Measurements from ENCODE around the gene ABCA8. TPM values are rescaled to one million over a fixed set of nuclear protein-coding genes. Genes with fewer than 3 reads are reported as not detected.
"Not testable (repeated sequence)": the region's sequence is repeated elsewhere in the genome, so short reads cannot be mapped to it uniquely, and the experiment has no call there.

Gene ABCA8
- total and polyA plus RNA-seq, 8 donors = 0.88 to 9.8 (median 2.9) TPM

- no peaks in the 10 kb centered on the region for H3K27me3 ChIP-seq
- DNase-seq (no peak), ATAC-seq (no peak), FAIRE-seq (no peak)
- H3K27ac ChIP-seq = no peak overlapping the region
- 84 to 86% methylated on average over 4 of the region's 4 CpGs for WGBS, 2 donors
- H3K4me3 ChIP-seq = no peak overlapping the region
- H3K36me3 ChIP-seq = no peaks in the 10 kb centered on the region
- no peaks in the 10 kb centered on the region for H3K4me1 ChIP-seq
- no peaks in the 10 kb centered on the region for H3K9me3 ChIP-seq
- TF ChIP-seq CTCF (IDR thresholded peaks at IDR 0.05) = no peak
- intact Hi-C loops (cut with DNase I) = no loop called here
These were observed 4.5 kb downstream of the ABCA8 start for GRCh38 chr17:68950725-68951124.

GRCh38 chr17:68947868-68948267, 7.3 kb downstream of the ABCA8 start:
- ATAC-seq; FAIRE-seq; H3K36me3 ChIP-seq; H3K27me3 ChIP-seq; H3K27ac ChIP-seq; H3K4me1 ChIP-seq; DNase-seq; intact Hi-C loops (cut with DNase I); H3K4me3 ChIP-seq; H3K9me3 ChIP-seq: not testable (repeated sequence)
- WGBS, 2 donors = 90 to 100% methylated on average over 1 of the region's 1 CpG

GRCh38 chr17:68944435-68945035, 10.7 kb downstream of the ABCA8 start:
- FAIRE-seq = no peak
- ATAC-seq = no peak
- intact Hi-C loops (cut with DNase I) = no loop called here

GRCh38 chr17:68943812-68944182, 11.4 kb downstream of the ABCA8 start:
- H3K36me3 ChIP-seq; H3K9me3 ChIP-seq; DNase-seq; FAIRE-seq; H3K27me3 ChIP-seq; intact Hi-C loops (cut with DNase I); H3K4me3 ChIP-seq; H3K4me1 ChIP-seq; ATAC-seq; H3K27ac ChIP-seq: not testable (repeated sequence)
- WGBS, 2 donors = 86 to 96% methylated on average over 2 of the region's 2 CpGs

More at GRCh38 chr17:68944435-68945035, 10.7 kb downstream of the ABCA8 start:
- Histone ChIP-seq H3K36me3 (no peaks in the 10 kb centered on the region), H3K27me3 (no peaks in the 10 kb centered on the region), H3K4me3 (no peak overlapping the region), H3K4me1 (no peaks in the 10 kb centered on the region), H3K27ac (no peak overlapping the region), H3K9me3 (no peaks in the 10 kb centered on the region)
- TF ChIP-seq CTCF (IDR thresholded peaks at IDR 0.05) = no peak
- no peak for DNase-seq
- 79 to 89% methylated on average over 6 of the region's 6 CpGs for WGBS, 2 donors

GRCh38 chr17:68943123-68943811, 11.9 kb downstream of the ABCA8 start:
- no peak for TF ChIP-seq CTCF (IDR thresholded peaks at IDR 0.05)
- Histone ChIP-seq H3K9me3 (no peaks in the 10 kb centered on the region), H3K27ac (no peak overlapping the region), H3K4me3 (no peak overlapping the region), H3K27me3 (no peaks in the 10 kb centered on the region), H3K36me3 (no peaks in the 10 kb centered on the region), H3K4me1 (no peaks in the 10 kb centered on the region)
- FAIRE-seq = no peak
- 60 to 80% methylated on average over 4 of the region's 4 CpGs for WGBS, 2 donors
- ATAC-seq = no peak
- DNase-seq = no peak
- intact Hi-C loops (cut with DNase I) = no loop called here

- 51 to 55% methylated on average over 3 of the region's 3 CpGs for WGBS, 2 donors
- H3K4me3 ChIP-seq = no peak overlapping the region
- H3K27ac ChIP-seq = no peak overlapping the region
- ATAC-seq (no peak), FAIRE-seq (no peak), DNase-seq (no peak)
- intact Hi-C loops (cut with DNase I) = no loop called here
- no peaks in the 10 kb centered on the region for H3K9me3 ChIP-seq
- TF ChIP-seq CTCF (IDR thresholded peaks at IDR 0.05) = no peak
- H3K27me3 ChIP-seq = no peaks in the 10 kb centered on the region
- H3K36me3 ChIP-seq = no peaks in the 10 kb centered on the region
- H3K4me1 ChIP-seq = no peaks in the 10 kb centered on the region
These were observed 12.8 kb downstream of the ABCA8 start for GRCh38 chr17:68942389-68942788.

All from pancreas (tissue), 10 donors.